HEK293 (cell line): ENCODE measurements around the gene HPSE2.

Experiments
- GLIS1 ChIP-seq: fragments of 450-650 bp; formaldehyde crosslinking; IDR thresholded peaks from 2 replicates; pipeline ENCODE4 v1.5.1; 2016; ENCODE audit warnings: missing biosample characterization, missing genetic modification characterization
- HOXA7 ChIP-seq: sonication (generic); formaldehyde crosslinking; IDR thresholded peaks from 2 replicates; pipeline ENCODE4 v1.8.1; 2022; ENCODE audit warnings: missing genetic modification reagents, borderline replicate concordance
- KLF1 ChIP-seq: fragments of 450-650 bp; formaldehyde crosslinking; IDR thresholded peaks from 2 replicates; pipeline ENCODE4 v1.5.1; 2016; ENCODE audit warnings: missing biosample characterization, missing genetic modification characterization
- PRDM1 ChIP-seq: fragments of 450-650 bp; formaldehyde crosslinking; IDR thresholded peaks from 2 replicates; pipeline ENCODE4; 2016; ENCODE audit warnings: missing biosample characterization, missing genetic modification characterization
- SALL2 ChIP-seq: fragments of 450-650 bp; formaldehyde crosslinking; IDR thresholded peaks from 2 replicates; pipeline ENCODE4 v1.5.0; 2017; ENCODE audit warnings: missing biosample characterization, mild to moderate bottlenecking, missing genetic modification characterization, borderline replicate concordance
- SP3 ChIP-seq: fragments of 450-650 bp; formaldehyde crosslinking; IDR thresholded peaks from 2 replicates; pipeline ENCODE4 v1.5.1; 2016; ENCODE audit warnings: missing biosample characterization, missing genetic modification characterization
- SP7 ChIP-seq: fragments of 450-650 bp; formaldehyde crosslinking; IDR thresholded peaks from 2 replicates; pipeline ENCODE4 v1.5.1; 2016; ENCODE audit warnings: missing biosample characterization, missing genetic modification characterization
- WT1 ChIP-seq: fragments of 450-650 bp; formaldehyde crosslinking; IDR thresholded peaks from 2 replicates; pipeline ENCODE4 v1.5.1; 2016; ENCODE audit warnings: missing biosample characterization, missing genetic modification characterization
- ZBTB11 ChIP-seq: fragments of 450-650 bp; formaldehyde crosslinking; conservative IDR thresholded peaks from 2 replicates; pipeline ENCODE4 v1.5.1; 2016; ENCODE audit warnings: low read depth, missing biosample characterization, missing genetic modification characterization
- ZFHX2 ChIP-seq: fragments of 450-650 bp; formaldehyde crosslinking; conservative IDR thresholded peaks from 2 replicates; pipeline ENCODE4 v1.5.1; 2016; ENCODE audit warnings: missing biosample characterization, missing genetic modification characterization
- ZFP37 ChIP-seq: fragments of 450-650 bp; formaldehyde crosslinking; IDR thresholded peaks from 2 replicates; pipeline ENCODE4 v1.5.1; 2016; ENCODE audit warnings: missing biosample characterization, missing genetic modification characterization
- ZNF202 ChIP-seq: fragments of 450-650 bp; formaldehyde crosslinking; IDR thresholded peaks from 2 replicates; pipeline ENCODE4 v1.5.1; 2016; ENCODE audit warnings: missing biosample characterization, missing genetic modification characterization, borderline replicate concordance
- ZNF416 ChIP-seq: fragments of 450-650 bp; formaldehyde crosslinking; IDR thresholded peaks from 2 replicates; pipeline ENCODE4 v1.5.1; 2016; ENCODE audit warnings: missing biosample characterization, missing genetic modification characterization
- ZNF530 ChIP-seq: fragments of 450-650 bp; formaldehyde crosslinking; IDR thresholded peaks from 2 replicates; pipeline ENCODE4 v1.5.1; 2016; ENCODE audit warnings: low read depth, missing biosample characterization, missing genetic modification characterization
- ZNF549 ChIP-seq: fragments of 450-650 bp; IDR thresholded peaks from 2 replicates; pipeline ENCODE4 v1.5.1; 2018; ENCODE audit warnings: missing biosample characterization, missing genetic modification characterization, mild to moderate bottlenecking, inconsistent platforms, moderate library complexity
- ZNF596 ChIP-seq: fragments of 450-650 bp; IDR thresholded peaks from 2 replicates; pipeline ENCODE4 v1.5.0; 2018; ENCODE audit warnings: missing biosample characterization, mild to moderate bottlenecking, missing genetic modification characterization, moderate library complexity
- ZNF664 ChIP-seq: fragments of 450-650 bp; formaldehyde crosslinking; IDR thresholded peaks from 2 replicates; pipeline ENCODE4 v1.5.1; 2016; ENCODE audit warnings: missing biosample characterization, missing genetic modification characterization
- ZNF692 ChIP-seq: fragments of 450-650 bp; formaldehyde crosslinking; IDR thresholded peaks from 2 replicates; pipeline ENCODE4 v1.5.1; 2016; ENCODE audit warnings: missing biosample characterization, missing genetic modification characterization
- ZNF830 ChIP-seq: fragments of 450-650 bp; IDR thresholded peaks from 2 replicates; pipeline ENCODE4 v1.5.0; 2018; ENCODE audit warnings: missing biosample characterization, missing genetic modification characterization, low read depth, mild to moderate bottlenecking, moderate library complexity
- TF ChIP-seq, protein P1 (sequence below): sonication (generic); formaldehyde crosslinking; IDR thresholded peaks from 2 replicates; pipeline ENCODE4 v1.8.1; 2022; ENCODE audit warnings: mild to moderate bottlenecking, moderate library complexity, missing genetic modification reagents
- TF ChIP-seq, protein P2 (sequence below): fragments of 450-650 bp; formaldehyde crosslinking; IDR thresholded peaks from 2 replicates; pipeline ENCODE4 v1.5.1; 2016; ENCODE audit warnings: missing biosample characterization, missing genetic modification characterization
- TF ChIP-seq, protein P3 (sequence below): fragments of 450-650 bp; formaldehyde crosslinking; conservative IDR thresholded peaks from 2 replicates; pipeline ENCODE4 v1.5.1; 2016; ENCODE audit warnings: low read depth, missing biosample characterization, missing genetic modification characterization
- TF ChIP-seq, protein P4 (sequence below): fragments of 450-650 bp; formaldehyde crosslinking; IDR thresholded peaks from 2 replicates; pipeline ENCODE4 v1.5.1; 2016; ENCODE audit warnings: missing biosample characterization, missing genetic modification characterization

Gene HPSE2

DNA sequence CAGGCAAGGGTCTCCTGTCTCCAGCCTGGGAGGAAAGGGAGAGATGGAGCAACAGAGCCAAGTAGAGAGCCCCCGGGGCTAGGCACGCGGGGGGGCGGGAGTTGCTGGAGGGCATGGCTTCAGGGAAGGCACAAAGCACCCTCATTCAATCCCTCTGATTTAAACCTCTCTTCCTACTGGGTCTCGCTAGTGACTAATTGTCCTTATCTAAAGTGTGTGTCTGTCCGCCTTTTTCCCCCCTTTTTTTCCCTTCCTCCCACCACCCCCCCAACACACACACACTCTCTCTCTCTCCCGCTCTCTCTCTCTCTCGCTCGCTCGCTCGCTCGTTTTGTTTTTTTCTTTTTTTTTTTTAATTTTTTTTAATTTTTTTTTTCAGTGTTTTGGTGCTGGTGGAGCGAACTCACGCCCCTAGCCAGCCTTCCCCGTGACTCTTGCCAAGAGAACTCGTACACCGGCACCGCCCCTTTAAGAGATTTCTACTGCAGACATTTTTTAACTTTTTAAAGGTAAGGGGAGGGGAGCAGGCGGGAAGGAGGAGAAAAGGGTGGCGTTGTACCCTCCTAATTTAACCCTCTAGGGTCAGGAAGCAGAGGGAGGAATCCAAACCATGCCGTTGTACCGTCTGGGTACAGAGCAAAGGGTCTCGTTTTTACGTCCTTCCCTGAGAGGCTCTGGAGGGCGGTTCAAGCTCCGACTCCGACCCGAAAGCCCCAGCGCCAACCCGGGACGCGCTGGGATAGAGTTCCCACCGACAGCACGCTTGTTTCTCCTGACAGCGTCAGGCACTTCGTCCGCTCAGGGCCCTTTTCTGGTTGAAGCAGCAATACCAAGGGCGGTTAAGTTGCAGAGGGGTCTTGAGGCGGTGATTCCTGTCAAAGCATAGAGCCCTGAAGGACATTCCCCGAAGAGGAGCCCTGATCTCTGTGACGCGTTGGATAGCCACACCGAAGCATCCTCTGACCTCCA is at the start of gene HPSE2 (continued):
- TF ChIP-seq KLF1 (tag by site-specific recombination) (0 out of 2 replicates have a peak, but pooled peaks have one; percentile 21), ZNF830 (tag by site-specific recombination) (no peak), ZNF202 (tag by site-specific recombination) (no peak), SP3 (tag by site-specific recombination) (peak; percentile 38; the same call in 1 of the 2 replicates), GLIS1 (tag by site-specific recombination) (no peak), ZNF530 (no peak), HOXA7 (CRISPR knock-in tag) (no peak), ZBTB11 (tag by site-specific recombination) (no peak), ZNF549 (no peak), ZNF692 (peak; percentile 61; the same call in 1 of the 2 replicates), ZFHX2 (0 out of 2 replicates have a peak, but pooled peaks have one; percentile 22), WT1 (tag by site-specific recombination) (no peak), ZNF596 (peak; percentile 73), ZNF664 (tag by site-specific recombination) (no peak), SALL2 (tag by site-specific recombination) (no peak), SP7 (no peak), ZFP37 (tag by site-specific recombination) (no peak), ZNF416 (no peak), PRDM1 (tag by site-specific recombination) (0 out of 2 replicates have a peak, but pooled peaks have one; percentile 7)
- TF ChIP-seq, protein P1, sequence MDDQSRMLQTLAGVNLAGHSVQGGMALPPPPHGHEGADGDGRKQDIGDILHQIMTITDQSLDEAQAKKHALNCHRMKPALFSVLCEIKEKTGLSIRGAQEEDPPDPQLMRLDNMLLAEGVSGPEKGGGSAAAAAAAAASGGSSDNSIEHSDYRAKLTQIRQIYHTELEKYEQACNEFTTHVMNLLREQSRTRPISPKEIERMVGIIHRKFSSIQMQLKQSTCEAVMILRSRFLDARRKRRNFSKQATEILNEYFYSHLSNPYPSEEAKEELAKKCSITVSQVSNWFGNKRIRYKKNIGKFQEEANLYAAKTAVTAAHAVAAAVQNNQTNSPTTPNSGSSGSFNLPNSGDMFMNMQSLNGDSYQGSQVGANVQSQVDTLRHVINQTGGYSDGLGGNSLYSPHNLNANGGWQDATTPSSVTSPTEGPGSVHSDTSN (CRISPR knock-in tag), result no peak
- TF ChIP-seq, protein P2, sequence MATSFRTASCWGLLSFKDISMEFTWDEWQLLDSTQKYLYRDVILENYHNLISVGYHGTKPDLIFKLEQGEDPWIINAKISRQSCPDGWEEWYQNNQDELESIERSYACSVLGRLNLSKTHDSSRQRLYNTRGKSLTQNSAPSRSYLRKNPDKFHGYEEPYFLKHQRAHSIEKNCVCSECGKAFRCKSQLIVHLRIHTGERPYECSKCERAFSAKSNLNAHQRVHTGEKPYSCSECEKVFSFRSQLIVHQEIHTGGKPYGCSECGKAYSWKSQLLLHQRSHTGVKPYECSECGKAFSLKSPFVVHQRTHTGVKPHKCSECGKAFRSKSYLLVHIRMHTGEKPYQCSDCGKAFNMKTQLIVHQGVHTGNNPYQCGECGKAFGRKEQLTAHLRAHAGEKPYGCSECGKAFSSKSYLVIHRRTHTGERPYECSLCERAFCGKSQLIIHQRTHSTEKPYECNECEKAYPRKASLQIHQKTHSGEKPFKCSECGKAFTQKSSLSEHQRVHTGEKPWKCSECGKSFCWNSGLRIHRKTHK (tag by site-specific recombination), result no peak
- TF ChIP-seq, protein P3, sequence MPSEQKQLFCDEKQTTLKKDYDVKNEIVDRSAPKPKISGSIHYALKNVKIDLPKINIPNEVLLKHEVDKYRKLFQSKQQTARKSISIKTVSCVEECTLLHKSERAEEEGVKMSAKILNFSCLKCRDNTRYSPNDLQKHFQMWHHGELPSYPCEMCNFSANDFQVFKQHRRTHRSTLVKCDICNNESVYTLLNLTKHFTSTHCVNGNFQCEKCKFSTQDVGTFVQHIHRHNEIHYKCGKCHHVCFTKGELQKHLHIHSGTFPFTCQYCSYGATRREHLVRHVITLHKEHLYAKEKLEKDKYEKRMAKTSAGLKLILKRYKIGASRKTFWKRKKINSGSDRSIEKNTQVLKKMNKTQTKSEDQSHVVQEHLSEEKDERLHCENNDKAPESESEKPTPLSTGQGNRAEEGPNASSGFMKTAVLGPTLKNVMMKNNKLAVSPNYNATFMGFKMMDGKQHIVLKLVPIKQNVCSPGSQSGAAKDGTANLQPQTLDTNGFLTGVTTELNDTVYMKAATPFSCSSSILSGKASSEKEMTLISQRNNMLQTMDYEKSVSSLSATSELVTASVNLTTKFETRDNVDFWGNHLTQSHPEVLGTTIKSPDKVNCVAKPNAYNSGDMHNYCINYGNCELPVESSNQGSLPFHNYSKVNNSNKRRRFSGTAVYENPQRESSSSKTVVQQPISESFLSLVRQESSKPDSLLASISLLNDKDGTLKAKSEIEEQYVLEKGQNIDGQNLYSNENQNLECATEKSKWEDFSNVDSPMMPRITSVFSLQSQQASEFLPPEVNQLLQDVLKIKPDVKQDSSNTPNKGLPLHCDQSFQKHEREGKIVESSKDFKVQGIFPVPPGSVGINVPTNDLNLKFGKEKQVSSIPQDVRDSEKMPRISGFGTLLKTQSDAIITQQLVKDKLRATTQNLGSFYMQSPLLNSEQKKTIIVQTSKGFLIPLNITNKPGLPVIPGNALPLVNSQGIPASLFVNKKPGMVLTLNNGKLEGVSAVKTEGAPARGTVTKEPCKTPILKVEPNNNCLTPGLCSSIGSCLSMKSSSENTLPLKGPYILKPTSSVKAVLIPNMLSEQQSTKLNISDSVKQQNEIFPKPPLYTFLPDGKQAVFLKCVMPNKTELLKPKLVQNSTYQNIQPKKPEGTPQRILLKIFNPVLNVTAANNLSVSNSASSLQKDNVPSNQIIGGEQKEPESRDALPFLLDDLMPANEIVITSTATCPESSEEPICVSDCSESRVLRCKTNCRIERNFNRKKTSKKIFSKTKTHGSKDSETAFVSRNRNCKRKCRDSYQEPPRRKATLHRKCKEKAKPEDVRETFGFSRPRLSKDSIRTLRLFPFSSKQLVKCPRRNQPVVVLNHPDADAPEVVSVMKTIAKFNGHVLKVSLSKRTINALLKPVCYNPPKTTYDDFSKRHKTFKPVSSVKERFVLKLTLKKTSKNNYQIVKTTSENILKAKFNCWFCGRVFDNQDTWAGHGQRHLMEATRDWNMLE (tag by site-specific recombination), result 0 out of 2 replicates have a peak, but pooled peaks have one; percentile 24
- TF ChIP-seq, protein P4, sequence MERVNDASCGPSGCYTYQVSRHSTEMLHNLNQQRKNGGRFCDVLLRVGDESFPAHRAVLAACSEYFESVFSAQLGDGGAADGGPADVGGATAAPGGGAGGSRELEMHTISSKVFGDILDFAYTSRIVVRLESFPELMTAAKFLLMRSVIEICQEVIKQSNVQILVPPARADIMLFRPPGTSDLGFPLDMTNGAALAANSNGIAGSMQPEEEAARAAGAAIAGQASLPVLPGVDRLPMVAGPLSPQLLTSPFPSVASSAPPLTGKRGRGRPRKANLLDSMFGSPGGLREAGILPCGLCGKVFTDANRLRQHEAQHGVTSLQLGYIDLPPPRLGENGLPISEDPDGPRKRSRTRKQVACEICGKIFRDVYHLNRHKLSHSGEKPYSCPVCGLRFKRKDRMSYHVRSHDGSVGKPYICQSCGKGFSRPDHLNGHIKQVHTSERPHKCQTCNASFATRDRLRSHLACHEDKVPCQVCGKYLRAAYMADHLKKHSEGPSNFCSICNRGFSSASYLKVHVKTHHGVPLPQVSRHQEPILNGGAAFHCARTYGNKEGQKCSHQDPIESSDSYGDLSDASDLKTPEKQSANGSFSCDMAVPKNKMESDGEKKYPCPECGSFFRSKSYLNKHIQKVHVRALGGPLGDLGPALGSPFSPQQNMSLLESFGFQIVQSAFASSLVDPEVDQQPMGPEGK (tag by site-specific recombination), result peak; percentile 33; the same call in 1 of the 2 replicates
